D721Med (cell line): ENCODE measurements around the gene SUSD4.

ENCODE experiments used
- DNase-seq: peaks from one replicate; pipeline ENCODE4 v3.0.0; 2011; ENCODE audit warnings: low spot score; ENCODE audit not compliant: insufficient read length
- FAIRE-seq: peaks from 2 replicates; lab custom pipeline; 2011; peaks lifted over from hg19 to GRCh38; lab: Jason Lieb, UNC
- CTCF ChIP-seq: IDR thresholded peaks from 2 replicates; pipeline ENCODE4 v1.5.1; 2012; ENCODE audit warnings: mild to moderate bottlenecking, control low read depth; ENCODE audit not compliant: insufficient read depth; ENCODE audit errors: missing control alignments

SUSD4 gene

GRCh38 chr1:223312273-223312672, 51.7 kb downstream of the SUSD4 start:
- FAIRE-seq, result no peak
- TF ChIP-seq CTCF, result no peak

GRCh38 chr1:223311826-223312225, 52.1 kb downstream of the SUSD4 start:
- TF ChIP-seq CTCF, result no peak
- DNase-seq (no peak), FAIRE-seq (no peak)

More at GRCh38 chr1:223312273-223312672, 51.7 kb downstream of the SUSD4 start:
- no peak for DNase-seq

- no peak for DNase-seq
- no peak for TF ChIP-seq CTCF
- FAIRE-seq, result no peak
Observed at GRCh38 chr1:223308136-223308535, 55.8 kb downstream of the SUSD4 start.

GRCh38 chr1:223307544-223307943, 56.4 kb downstream of the SUSD4 start:
- DNase-seq (no peak), FAIRE-seq (no peak)
- TF ChIP-seq CTCF, result no peak

GRCh38 chr1:223304931-223305330, 59.0 kb downstream of the SUSD4 start:
- TF ChIP-seq CTCF, result no peak
- no peak for FAIRE-seq
- no peak for DNase-seq

GRCh38 chr1:223301371-223301770, 62.6 kb downstream of the SUSD4 start:
- DNase-seq (no peak), FAIRE-seq (no peak)
- TF ChIP-seq CTCF, result no peak

- TF ChIP-seq CTCF, result no peak
- FAIRE-seq (no peak), DNase-seq (no peak)
Observed at GRCh38 chr1:223299553-223299952, 64.4 kb downstream of the SUSD4 start.
